Endodermal cell (in vitro differentiated cells): ENCODE data around the gene C1D. TPM values are rescaled to one million over a fixed set of nuclear protein-coding genes. Genes with fewer than 3 reads are reported as not detected.

ENCODE experiments used
- DNase-seq: peaks from one replicate; pipeline ENCODE4 v3.0.0-alpha.2; 2017
- H3K27ac ChIP-seq: 2 replicates; pipeline ENCODE4 v1.5.1; 2013; ENCODE audit warnings: mild to moderate bottlenecking, low read depth, low read length, moderate library complexity
- H3K27me3 ChIP-seq: 2 replicates; pipeline ENCODE4 v1.6.1; 2013; ENCODE audit warnings: mild to moderate bottlenecking, low read length, moderate library complexity; ENCODE audit not compliant: insufficient read depth, control insufficient read depth, poor library complexity, severe bottlenecking
- H3K36me3 ChIP-seq: 2 replicates; pipeline ENCODE4 v1.7.0; 2013; ENCODE audit warnings: mild to moderate bottlenecking, low read length, moderate library complexity; ENCODE audit not compliant: control insufficient read depth, insufficient read depth
- H3K4me1 ChIP-seq: one replicate; pipeline ENCODE4 v1.7.0; 2013; ENCODE audit warnings: low read length; ENCODE audit not compliant: control insufficient read depth, insufficient read depth
- H3K4me3 ChIP-seq: 2 replicates; pipeline ENCODE4 v1.5.1; 2013; ENCODE audit warnings: mild to moderate bottlenecking, low read length, moderate library complexity
- H3K9ac ChIP-seq: 2 replicates; pipeline ENCODE4 v1.6.1; 2013; ENCODE audit warnings: mild to moderate bottlenecking, low read length, moderate library complexity; ENCODE audit not compliant: poor library complexity, severe bottlenecking; ENCODE audit errors: extremely low read depth
- H3K9me3 ChIP-seq: 2 replicates; pipeline ENCODE4 v1.6.1; 2013; ENCODE audit warnings: mild to moderate bottlenecking, low read length, moderate library complexity; ENCODE audit not compliant: control insufficient read depth
- H3K27ac Mint-ChIP-seq: 2 replicates; pipeline ENCODE4 v1.8.0; 2020; ENCODE audit warnings: mixed read lengths
- H3K27me3 Mint-ChIP-seq: 2 replicates; pipeline ENCODE4 v1.8.0; 2021; ENCODE audit warnings: mild to moderate bottlenecking, mixed read lengths; ENCODE audit not compliant: insufficient read depth
- H3K36me3 Mint-ChIP-seq: 2 replicates; pipeline ENCODE4 v1.8.0; 2020; ENCODE audit warnings: low read depth, mixed read lengths
- H3K4me1 Mint-ChIP-seq: 2 replicates; pipeline ENCODE4 v1.8.0; 2020; ENCODE audit warnings: mixed read lengths
- H3K4me3 Mint-ChIP-seq: 2 replicates; pipeline ENCODE4 v1.8.0; 2020; ENCODE audit warnings: mild to moderate bottlenecking, moderate library complexity, mixed read lengths
- H3K9me3 Mint-ChIP-seq: 2 replicates; pipeline ENCODE4 v1.8.0; 2020; ENCODE audit warnings: mild to moderate bottlenecking, mixed read lengths
- WGBS, 2 experiments: methylation state at CpG; one replicate each; pipeline versions ENCODE4 v1.1.5 to v1.1.7; 2013; ENCODE audit warnings: missing lambda C conversion rate in 2 of 2, mixed read lengths in 1 of 2; ENCODE audit not compliant: insufficient coverage in 1 of 2, insufficient read length in 1 of 2; 5-methylcytosine and 5-hydroxymethylcytosine counted together
- total RNA-seq, 2 donors: library from RNA; stranded (reverse); fragmentation: NEBNext Ultra II Directional in 1 of 2; extraction: Animal tissue kit (Norgen Biotek cat#: 25700) in 1 of 2; gene quantifications; 2 replicates in 1 of 2; 3 replicates in 1 of 2; pipeline ENCODE4 v1.2.1, GENCODE V29; 2021
- TF ChIP-seq, protein P1 (sequence below): fragments of 200-600 bp; sonication (generic); conservative IDR thresholded peaks from 2 replicates; pipeline ENCODE4 v1.5.0; 2021; ENCODE audit warnings: antibody characterized with exemption, mild to moderate bottlenecking

Gene C1D
- total RNA-seq, 2 donors from 2014 or later = 20.7 to 25.4 TPM

GRCh38 chr2:67993329-67993728 lies 69.5 kb downstream of the C1D start:
- Mint-ChIP-seq H3K4me3 (no peak overlapping the region), H3K27me3 (peaks cover 6% of the 10 kb centered on the region), H3K36me3 (no peaks in the 10 kb centered on the region), H3K27ac (no peak overlapping the region), H3K9me3 (peaks cover 3% of the 10 kb centered on the region), H3K4me1 (no peaks in the 10 kb centered on the region)
- Histone ChIP-seq H3K9me3 (peaks cover 10% of the 10 kb centered on the region), H3K36me3 (no peaks in the 10 kb centered on the region), H3K4me3 (no peak overlapping the region), H3K27ac (no peak overlapping the region), H3K27me3 (no peaks in the 10 kb centered on the region), H3K9ac (no peak overlapping the region), H3K4me1 (no peaks in the 10 kb centered on the region)
- TF ChIP-seq, protein P1, sequence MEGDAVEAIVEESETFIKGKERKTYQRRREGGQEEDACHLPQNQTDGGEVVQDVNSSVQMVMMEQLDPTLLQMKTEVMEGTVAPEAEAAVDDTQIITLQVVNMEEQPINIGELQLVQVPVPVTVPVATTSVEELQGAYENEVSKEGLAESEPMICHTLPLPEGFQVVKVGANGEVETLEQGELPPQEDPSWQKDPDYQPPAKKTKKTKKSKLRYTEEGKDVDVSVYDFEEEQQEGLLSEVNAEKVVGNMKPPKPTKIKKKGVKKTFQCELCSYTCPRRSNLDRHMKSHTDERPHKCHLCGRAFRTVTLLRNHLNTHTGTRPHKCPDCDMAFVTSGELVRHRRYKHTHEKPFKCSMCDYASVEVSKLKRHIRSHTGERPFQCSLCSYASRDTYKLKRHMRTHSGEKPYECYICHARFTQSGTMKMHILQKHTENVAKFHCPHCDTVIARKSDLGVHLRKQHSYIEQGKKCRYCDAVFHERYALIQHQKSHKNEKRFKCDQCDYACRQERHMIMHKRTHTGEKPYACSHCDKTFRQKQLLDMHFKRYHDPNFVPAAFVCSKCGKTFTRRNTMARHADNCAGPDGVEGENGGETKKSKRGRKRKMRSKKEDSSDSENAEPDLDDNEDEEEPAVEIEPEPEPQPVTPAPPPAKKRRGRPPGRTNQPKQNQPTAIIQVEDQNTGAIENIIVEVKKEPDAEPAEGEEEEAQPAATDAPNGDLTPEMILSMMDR = no peak
- WGBS, 2 experiments = 80 to 90% methylated on average over 1 to 3 of the region's 3 CpGs
- DNase-seq = no peak

DNA sequence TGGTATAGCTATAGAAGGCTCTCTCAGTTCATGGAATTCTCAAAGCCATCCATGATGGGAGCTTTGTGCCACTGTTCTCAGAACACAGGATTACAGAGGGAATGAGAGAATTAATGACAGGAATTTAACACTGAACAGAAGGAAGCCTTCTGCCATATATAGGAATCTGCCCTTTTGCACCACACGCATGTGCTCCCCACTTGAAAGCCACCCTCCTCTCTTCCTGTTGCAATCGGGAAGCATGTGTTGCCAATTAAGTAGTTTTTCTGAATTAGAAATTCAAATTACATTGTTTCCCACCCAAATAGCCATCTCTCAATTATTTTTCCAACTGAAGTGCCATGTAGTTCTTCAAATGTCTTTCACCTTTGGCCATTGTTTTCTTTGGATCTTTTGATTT lies 71.3 kb downstream of the C1D start:
- Histone ChIP-seq H3K27me3 (no peaks in the 10 kb centered on the region), H3K9me3 (peaks cover 10% of the 10 kb centered on the region), H3K27ac (no peak overlapping the region), H3K4me3 (no peak overlapping the region), H3K4me1 (no peaks in the 10 kb centered on the region), H3K9ac (no peak overlapping the region), H3K36me3 (no peaks in the 10 kb centered on the region)
- 98% methylated on average over 2 of the region's 2 CpGs; no CpG with 5 or more reads in 1 of the 2 experiments for WGBS, 2 experiments
- Mint-ChIP-seq H3K9me3 (peaks cover 3% of the 10 kb centered on the region), H3K27me3 (peaks cover 6% of the 10 kb centered on the region), H3K4me1 (no peaks in the 10 kb centered on the region), H3K4me3 (no peak overlapping the region), H3K27ac (no peak overlapping the region), H3K36me3 (no peaks in the 10 kb centered on the region)
- no peak for DNase-seq
- TF ChIP-seq, protein P1 = no peak

Other genes starting within 250 kb of the C1D start
- 10 to 100 TPM; 16.6 to 21.3 TPM for gene PNO1, start 94.9 kb upstream of the C1D start, total RNA-seq
- 10 to 100 TPM; 57.4 to 59.5 TPM for gene PPP3R1, start 189.5 kb upstream of the C1D start, total RNA-seq